Left colon (tissue), 2 donors: ENCODE results near the gene MCFD2. TPM values are rescaled to one million over a fixed set of nuclear protein-coding genes. Genes with fewer than 3 reads are reported as not detected.

Experiments used
- ATAC-seq: fragments of 200-7000 bp; cut with Tn5 transposase; one replicate; pipeline ENCODE4 v1.9.1; 2020; ENCODE audit warnings: mild to moderate bottlenecking, moderate library complexity
- DNase-seq, 2 donors: peaks; one replicate each; pipeline ENCODE4 v3.0.0-alpha.2; 2020
- intact Hi-C, 2 donors: fragments of 100-400 bp; cut with DNase I in 1 of 2; cut with micrococcal nuclease in 1 of 2; formaldehyde crosslinking; loops; one replicate each; pipeline versions ENCODE4 v1.11.2 to v1.14.0; 2022; cut with DNase I, micrococcal nuclease
- long read RNA-seq: library from polyadenylated mRNA; unstranded; transcript quantifications from one replicate; pipeline ENCODE4 v2.0.0, GENCODE V29; 2021
- total RNA-seq, 2 donors: library from RNA; stranded (reverse); fragmentation: NEBNext Ultra II Directional; extraction: Animal tissue kit (Norgen Biotek cat#: 25700); gene quantifications; one replicate each; pipeline ENCODE4 v1.2.1, GENCODE V29; 2021
- donor health status: DM: no; HTN: no; CAD: no.
- donor health status: DM: yes; HTN: yes; CAD: no.

MCFD2 gene
- 10 to 100 TPM; 41.2 to 41.7 TPM for total RNA-seq
- long read RNA-seq, full-length matches to known transcripts = 23 of 37 reads
- long read RNA-seq, partial matches to known transcripts = 0 of 37 reads
- long read RNA-seq, other reads (novel, unspliced or antisense) = 14 of 37 reads

- DNase-seq (peak; percentile 39 to 52), ATAC-seq (peak; percentile 41)
- intact Hi-C loops = loop anchor here in 1 of 2 donors (10.0 kb wide), 1 partner anchor 409 kb away; no protein-coding TSS in a partner anchor
Measured at GRCh38 chr2:46915281-46915810, at the start of gene MCFD2. Gene MCFD2 (minus strand): TSS chr2:46915806. CDS start chr2:46909171, 6,635 bp downstream.

DNA sequence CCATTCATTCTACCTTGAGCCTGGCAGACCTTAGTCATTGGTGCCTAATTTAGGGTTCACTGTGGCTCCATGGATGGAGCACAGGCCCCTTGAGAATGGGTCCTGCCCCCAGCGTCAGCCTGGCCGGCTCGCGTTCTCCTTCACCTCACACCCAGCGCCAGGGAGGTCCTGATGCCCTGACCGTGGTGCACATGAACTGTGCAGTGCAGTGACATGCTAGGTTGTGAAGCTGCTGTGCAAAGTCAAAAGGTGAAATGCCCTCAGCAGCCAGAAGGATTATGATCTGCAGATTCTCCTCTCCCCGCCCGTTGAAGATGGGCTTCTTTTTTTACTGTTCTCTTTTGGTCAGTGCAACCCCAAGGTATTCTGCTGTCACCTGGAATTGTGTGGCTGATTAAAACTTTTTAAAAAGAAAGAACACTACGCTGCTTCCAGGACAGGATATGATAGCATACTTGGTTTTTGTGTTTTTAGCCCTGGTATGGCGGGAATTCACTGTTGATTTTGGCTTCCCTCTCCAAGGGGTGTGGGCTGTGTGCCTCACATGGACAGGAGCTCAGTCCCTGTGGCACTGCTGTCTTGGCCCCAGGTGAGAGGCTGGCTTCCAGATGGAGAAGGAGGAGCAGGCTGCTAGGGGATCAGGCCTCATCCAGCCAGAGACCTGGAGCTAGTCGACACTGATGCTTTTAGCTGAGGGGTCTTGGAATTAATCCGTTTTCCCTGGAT is 49.4 kb upstream of the MCFD2 start:
- intact Hi-C loops = no loop called here
- ATAC-seq (no peak), DNase-seq (no peak)

GRCh38 chr2:46963941-46964673 is 48.5 kb upstream of the MCFD2 start:
- DNase-seq (no peak), ATAC-seq (no peak)
- intact Hi-C loops = no loop called here

DNA sequence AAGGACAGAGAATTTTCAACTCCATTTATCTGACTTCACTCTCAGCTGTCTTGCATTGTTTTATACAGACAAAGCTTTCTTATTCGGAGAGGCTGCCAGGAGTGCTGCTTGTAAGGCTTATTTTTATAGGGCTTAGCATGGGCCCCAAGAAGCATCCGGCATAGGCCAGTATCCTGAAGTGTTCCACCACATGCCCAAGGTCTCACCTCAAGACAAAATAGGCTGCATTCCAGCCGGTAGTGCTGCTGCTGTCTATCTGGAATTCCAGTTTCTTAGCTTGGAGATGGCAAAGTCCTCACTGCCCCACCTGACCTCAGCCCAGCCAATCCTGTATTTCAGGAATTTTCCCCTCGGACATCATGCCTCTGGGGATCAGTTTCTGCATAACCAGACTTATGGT is 47.6 kb upstream of the MCFD2 start:
- ATAC-seq = no peak
- no peak for DNase-seq
- intact Hi-C loops = no loop called here

- DNase-seq = no peak
- intact Hi-C loops = no loop called here
- no peak for ATAC-seq
Measured at GRCh38 chr2:46962751-46963150, 47.1 kb upstream of the MCFD2 start.

GRCh38 chr2:46960618-46961017 is 45.0 kb upstream of the MCFD2 start:
- intact Hi-C loops = no loop called here
- no peak for ATAC-seq

GRCh38 chr2:46958431-46959017 is 42.9 kb upstream of the MCFD2 start:
- DNase-seq (no peak), ATAC-seq (no peak)
- intact Hi-C loops = no loop called here

More at GRCh38 chr2:46960618-46961017, 45.0 kb upstream of the MCFD2 start:
- no peak for DNase-seq

DNA sequence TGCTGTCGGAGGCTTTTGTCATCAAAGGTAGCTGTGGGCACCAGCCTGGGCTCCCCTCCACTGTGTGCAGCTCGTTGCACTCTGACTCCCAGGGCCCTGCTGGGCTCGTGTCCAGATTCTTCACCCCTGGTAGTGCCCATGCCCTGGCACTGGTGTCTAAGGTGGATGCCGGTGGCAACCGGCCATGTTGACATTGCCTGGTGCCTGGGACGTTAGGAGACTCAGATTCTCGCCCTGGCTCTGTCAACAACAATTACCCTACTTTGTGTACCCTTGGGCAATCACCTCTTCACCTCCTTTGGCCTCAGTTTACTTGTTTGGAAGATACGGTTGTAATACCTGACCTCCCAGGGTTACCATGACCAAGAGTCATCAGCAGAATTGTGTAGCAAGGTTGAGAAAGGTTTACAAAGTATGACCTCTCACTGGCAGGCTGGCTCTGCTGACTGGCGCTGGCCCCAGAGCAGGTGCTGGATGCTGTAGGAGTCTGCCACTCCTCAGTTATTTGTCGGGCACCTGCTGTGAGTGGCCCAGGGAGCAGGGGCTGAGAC is 41.5 kb upstream of the MCFD2 start:
- ATAC-seq (peak; percentile 17), DNase-seq (no peak)
- intact Hi-C loops = no loop called here

DNA sequence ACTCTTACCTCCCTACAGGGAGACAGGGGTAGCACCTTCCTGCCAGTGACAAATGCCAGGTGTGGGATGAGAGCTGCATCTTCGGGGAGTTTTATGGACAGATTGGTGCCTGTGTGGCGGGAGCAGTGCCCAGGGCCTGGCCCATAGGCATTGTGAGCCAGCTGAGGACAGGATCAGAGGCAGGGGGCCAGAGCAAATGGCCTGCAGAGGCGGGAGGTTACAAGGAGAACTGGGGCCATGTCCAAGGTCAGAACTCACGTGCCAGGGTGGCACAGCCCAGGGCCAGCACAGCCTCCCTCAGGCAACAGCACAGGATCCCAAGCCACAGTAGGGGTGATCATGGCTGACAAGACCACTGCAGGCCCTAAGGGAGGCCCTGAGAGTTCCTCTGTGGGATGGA is 40.2 kb upstream of the MCFD2 start:
- ATAC-seq (no peak), DNase-seq (no peak)
- intact Hi-C loops = no loop called here

DNA sequence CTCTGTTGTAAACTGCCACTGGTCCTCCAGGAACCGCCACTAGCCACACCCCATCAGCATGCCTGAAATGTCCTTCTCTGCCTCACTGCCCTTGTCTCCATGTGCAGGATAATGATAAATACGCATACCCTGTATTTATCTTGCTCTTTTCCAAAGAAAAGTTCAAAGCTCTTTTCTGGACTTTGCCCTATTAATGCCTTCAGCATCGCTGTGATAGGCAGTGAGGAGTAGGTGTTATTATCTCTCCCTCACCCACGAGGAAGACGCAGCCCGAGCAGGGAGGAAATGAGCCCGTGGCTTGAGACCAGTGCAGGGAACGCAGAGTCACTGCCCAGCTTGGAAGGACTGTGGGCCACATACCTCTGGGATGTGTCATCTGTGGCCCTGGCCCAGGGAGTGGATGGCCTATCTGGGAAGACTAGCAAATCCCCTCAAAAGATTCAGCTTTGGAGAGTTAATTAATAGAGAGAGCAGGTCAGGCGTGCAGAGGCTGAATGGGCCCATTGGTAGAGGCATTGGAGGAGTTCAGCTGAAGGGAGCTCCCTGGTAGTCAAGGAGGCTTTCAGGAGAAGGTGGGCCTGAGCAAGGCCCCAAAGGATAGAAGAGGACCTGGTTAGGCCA is 39.5 kb upstream of the MCFD2 start:
- ATAC-seq (peak; percentile 53), DNase-seq (peak in 1 of 2 donors; percentile 28)
- intact Hi-C loops = no loop called here

- DNase-seq (no peak), ATAC-seq (no peak)
- intact Hi-C loops = no loop called here
Measured at GRCh38 chr2:46952171-46952570, 36.6 kb upstream of the MCFD2 start.

GRCh38 chr2:46951290-46952064 is 35.9 kb upstream of the MCFD2 start:
- ATAC-seq (no peak), DNase-seq (no peak)
- intact Hi-C loops = no loop called here

- ATAC-seq = no peak
- no peak for DNase-seq
- intact Hi-C loops = no loop called here
Measured at GRCh38 chr2:46950314-46950713, 34.7 kb upstream of the MCFD2 start.

- no peak for DNase-seq
- intact Hi-C loops = no loop called here
- no peak for ATAC-seq
Measured at GRCh38 chr2:46947841-46948240, 32.2 kb upstream of the MCFD2 start.

DNA sequence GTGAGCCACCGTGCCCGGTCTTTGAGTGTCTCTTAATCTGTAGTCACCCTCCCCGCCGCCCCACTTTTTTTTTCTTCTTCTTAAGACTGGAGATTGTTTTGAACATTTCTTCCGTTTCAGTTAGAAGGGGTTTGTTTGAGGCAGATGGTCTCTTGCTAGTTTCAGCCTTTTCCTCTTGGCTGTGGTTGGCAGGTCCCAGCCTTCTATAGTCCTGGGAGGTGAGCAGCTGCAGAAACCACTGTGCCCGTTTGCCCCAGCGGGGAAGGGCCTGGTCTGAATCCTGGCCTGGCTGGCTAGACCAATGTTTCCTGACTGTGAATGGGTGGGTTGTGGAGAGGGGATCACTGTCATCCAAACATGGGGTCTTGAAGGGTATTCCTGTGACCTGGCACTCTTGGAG is 30.1 kb upstream of the MCFD2 start:
- intact Hi-C loops = no loop called here
- ATAC-seq (no peak), DNase-seq (no peak)

- intact Hi-C loops = no loop called here
- ATAC-seq = no peak
Measured at GRCh38 chr2:46943881-46944798, 28.5 kb upstream of the MCFD2 start.

More at GRCh38 chr2:46943881-46944798, 28.5 kb upstream of the MCFD2 start:
- DNase-seq = no peak
